Measurements from ENCODE around the gene DEDD.

Gene DEDD

DNA sequence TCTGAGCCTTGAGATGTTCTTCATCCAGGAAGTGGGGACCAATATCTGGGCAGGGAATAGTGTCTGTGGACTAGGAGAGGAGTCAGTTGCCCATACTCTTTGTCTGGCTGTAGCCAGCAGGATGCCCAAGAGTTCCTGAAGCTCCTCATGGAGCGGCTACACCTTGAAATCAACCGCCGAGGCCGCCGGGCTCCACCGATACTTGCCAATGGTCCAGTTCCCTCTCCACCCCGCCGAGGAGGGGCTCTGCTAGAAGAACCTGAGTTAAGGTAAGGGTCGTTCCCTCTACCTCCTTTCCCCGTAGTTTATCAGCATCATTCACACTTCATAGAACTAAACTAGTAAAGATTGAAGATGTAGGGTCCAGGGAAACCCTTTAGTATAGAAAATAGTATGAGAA is 30.3 kb upstream of the DEDD start:
- no peak for DNase-seq

DNA sequence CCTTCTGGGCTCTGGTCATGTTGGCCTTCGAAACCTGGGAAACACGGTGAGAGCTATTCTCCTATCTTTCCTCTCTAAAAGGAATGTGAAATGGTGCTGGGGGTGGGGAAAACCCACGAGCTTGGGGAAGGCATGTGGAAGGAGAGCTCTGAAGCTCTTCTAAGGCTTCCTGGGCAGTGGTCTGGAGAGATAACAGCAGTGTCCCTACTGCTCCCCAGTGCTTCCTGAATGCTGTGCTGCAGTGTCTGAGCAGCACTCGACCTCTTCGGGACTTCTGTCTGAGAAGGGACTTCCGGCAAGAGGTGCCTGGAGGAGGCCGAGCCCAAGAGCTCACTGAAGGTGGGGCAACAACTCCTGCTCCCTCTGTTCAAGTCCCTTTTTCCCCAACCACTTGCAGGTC is 29.6 kb upstream of the DEDD start:
- no peak for DNase-seq

DNA sequence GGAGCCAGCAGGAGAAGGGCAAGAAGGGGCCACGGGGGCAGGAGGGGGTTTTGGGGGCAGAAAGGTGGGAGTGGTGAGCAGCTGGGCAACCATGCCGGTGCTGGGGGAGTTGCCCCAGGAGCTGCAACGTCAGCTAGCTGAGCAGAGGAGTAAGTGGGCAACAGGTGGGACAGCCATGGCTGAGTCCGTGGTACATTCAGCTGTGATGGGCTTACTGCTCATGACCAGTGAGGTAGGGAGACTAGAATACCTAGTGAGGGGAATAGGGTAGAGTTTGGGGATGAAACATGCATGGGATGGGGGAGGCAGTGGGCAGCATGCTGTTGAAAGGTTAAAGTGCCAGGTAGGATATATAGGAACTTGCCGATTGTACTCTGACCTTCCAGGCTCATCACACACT is 29.2 kb upstream of the DEDD start:
- no peak for DNase-seq

DNA sequence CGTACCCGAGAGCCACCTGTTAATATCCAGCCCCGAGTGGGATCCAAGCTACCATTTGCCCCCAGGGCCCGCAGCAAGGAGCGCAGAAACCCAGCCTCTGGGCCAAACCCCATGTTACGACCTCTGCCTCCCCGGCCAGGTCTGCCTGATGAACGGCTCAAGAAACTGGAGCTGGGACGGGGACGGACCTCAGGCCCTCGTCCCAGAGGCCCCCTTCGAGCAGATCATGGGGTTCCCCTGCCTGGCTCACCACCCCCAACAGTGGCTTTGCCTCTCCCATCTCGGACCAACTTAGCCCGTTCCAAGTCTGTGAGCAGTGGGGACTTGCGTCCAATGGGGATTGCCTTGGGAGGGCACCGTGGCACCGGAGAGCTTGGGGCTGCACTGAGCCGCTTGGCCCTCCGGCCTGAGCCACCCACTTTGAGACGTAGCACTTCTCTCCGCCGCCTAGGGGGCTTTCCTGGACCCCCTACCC is 28.2 kb upstream of the DEDD start:
- no peak for DNase-seq

DNA sequence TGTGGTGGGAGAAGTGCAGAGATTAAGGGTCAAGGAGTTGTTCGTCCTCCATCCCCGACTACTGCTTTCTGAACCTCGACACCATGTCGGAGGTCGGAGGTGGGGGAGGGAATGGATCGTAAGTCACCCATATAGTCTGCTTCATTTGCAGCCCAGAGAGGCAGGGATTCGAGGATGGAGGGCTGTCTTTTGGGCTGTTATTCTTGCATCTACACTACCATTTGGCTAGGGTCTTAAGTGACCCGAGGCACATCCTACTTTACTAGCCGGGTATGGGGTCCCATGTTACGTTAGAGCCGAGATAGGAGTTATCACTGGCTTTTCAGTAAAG is 27.4 kb upstream of the DEDD start:
- no peak for DNase-seq

DNA sequence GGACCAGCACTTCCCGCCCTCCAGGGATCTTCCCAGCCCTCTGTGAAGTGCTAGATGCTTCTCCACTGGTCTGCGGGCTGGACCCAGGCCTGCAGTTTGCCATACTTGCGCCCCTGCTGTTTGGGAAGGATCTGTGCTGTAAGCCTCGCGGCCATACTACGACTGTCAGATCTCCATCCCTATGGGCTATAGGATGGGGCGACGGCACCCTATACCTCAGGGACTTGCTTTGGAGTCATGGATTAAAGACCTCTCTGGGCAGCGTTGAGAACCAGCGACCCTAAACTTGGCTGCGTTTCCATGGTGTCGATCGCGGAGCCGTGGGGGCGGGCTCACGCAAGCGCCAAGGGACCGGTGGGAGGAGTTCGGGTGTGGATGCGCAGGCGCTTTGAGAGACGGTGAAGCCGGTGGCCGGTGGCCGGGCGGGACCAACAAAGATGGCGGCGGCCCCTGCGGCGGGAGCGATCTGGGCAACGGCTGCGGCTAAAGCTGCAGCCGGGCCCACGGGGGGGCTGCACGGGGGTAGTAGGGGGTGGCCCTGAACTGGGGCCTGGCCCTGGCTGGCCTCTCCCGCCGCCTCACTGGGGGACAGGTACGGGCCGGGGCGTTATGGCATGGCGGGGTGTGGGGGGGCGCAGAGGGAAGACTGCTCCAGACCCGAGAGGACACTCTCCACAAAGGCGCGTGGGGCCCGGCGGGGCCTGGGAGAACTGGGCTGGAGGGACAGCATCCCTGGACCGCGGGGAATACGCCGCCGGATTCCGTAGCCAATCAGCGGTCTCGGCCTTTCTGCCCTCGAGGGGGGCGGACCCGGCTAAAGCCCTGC is 26.8 kb upstream of the DEDD start, which contains the start of gene USP21:
USP21 (plus strand) TSS at position 414 of the 826 bp plus-strand sequence. CDS start 1,141 bp downstream, outside the sequence.
- DNase-seq, result peak; percentile 82 to 93

DNA sequence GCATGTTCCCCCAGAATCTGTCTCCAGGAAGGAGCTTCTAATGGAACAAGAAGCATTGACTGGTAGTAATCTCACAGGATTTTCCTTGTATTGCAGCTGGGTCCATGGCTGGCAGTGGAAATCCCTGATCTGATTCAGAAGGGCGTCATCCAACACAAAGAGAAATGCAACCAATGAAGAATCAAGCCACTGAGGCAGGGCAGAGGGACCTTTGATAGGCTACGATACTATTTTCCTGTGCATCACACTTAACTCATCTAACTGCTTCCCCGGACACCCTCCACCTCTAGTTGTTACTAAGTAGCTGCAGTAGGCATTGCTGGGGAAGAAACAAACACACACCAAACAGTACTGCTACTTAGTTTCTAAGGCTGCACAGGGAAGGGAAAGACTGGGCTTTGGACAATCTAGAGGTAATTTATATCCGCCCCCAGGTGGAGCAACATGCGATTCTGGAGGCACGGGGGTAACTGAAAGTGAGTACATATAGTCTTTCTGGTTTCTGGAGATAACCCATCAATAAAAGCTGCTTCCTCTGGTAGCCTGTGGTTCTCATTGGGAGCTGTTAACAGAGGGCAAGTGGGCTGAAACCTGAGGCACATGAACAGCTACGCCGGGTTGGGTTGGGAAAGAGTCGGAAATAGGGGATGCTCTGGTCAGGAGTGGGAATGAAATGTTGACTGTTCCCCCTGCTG is 26.0 kb upstream of the DEDD start:
- no peak for DNase-seq

DNA sequence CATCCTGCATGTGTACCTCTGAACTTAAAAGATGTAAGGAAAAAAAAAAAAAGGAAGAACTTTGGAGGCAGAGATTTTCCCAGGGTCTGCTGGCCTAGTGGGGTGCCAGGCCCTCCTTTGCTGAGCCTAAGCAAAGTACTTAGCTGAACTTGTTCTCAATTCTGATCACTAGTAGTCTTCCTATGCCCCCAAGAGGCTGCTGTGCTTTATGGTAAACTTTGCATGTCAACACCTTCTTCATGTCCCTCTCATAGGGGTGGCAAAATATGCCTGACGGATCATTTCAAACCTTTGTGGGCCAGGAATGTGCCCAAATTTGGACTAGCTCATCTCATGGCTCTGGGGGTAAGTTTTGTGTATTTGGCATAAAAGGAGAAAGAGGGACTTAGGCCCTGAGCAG is 25.4 kb upstream of the DEDD start:
- DNase-seq, result no peak

DNA sequence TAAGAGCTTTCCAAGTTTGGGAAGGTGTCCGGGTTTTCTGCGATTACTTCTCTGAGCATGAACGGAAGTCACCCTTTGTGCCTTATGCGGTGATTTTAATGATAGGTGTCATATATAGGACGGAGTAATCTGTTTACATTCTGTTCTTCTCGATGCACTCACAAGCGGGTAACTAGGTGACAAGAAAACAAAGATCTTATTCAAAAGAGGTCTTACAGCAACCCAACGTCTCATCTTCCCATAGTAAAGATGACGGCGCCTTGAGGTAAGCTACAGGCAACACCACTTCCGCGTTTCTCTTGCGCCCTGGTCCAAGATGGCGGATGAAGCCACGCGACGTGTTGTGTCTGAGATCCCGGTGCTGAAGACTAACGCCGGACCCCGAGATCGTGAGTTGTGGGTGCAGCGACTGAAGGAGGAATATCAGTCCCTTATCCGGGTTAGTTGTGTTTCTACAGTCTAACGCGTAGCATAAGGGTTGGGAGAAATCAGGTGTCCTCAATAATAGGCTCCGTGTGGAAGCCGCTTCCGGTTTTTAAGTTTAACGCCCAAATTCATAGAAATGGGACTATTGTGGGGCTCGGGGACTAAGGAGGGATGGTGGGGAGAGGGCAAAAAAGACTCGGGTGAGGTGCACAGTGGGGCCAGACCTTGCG is 21.3 kb upstream of the DEDD start, which contains the start of gene UFC1:
UFC1 (plus strand) TSS at position 297 of the 656 bp plus-strand sequence; CDS start at position 317, 20 bp downstream.
- peak; percentile 81 to 83 for DNase-seq

DNA sequence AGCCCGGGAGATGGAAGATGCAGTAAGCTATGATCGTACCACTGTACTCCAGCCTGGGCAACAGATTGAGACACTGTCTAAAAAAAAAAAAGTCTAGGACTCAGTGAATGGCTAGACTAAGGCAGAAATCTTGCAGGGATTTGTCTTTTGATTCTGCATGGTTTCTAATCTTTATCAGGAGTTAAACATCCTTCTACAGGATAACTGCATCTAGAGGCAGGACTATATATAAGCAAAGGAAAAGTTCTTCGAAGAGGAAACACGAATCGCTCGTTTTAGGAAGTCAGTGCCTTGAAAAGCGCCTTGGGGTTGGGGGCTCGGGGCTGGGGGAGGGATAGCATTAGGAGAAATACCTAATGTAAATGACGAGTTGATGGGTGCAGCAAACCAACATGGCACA is 20.7 kb upstream of the DEDD start:
- DNase-seq, result no peak

DNA sequence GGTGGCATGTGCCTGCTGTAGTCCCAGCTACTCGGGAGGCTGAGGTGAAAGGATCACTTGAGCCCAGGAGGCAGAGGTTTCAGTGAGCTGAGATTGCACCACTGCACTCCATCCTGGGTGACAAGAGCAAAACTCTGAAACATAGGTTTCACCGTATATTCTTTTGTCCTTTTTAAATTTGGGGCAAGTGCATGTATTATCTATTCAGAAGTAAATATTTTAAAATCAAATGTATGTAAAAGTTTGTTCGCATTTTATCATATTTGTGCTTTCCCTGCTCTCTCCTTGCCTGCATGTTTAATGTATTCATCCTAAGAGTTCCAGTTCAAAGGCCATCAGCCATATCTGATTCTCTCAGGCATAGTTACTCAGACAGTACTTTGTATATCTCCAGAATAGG is 13.4 kb upstream of the DEDD start:
- DNase-seq, result no peak

DNA sequence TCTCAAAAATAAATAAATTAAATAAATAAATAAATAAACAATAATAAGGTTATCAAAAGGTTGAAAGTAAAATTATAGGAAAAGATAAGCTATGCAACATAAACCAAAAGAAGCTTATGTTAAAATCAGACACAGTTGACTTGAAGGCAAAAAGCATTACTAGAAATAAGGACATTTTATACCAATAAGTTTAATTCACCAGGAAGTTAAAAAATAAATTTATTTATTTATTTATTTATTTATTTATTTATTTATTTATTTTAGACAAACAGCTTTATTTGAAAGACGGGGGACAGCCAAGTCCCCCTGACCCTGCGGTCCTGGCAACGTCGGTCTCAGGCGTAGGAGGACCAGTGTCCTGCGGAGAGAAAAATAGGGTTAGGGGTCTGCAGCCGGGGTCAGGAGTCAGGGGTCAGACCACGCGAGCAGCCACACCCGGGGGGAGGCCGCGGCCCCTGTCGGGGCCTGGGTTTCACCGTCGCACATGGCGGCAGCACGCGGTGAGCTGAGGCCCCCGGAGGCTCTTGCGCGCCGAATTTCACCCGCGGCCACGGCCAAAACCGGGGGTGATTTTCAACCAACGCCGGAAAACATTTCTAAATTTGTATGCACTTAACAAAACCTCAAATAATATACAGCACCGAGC is 8.4 kb upstream of the DEDD start:
- DNase-seq, result no peak

DNA sequence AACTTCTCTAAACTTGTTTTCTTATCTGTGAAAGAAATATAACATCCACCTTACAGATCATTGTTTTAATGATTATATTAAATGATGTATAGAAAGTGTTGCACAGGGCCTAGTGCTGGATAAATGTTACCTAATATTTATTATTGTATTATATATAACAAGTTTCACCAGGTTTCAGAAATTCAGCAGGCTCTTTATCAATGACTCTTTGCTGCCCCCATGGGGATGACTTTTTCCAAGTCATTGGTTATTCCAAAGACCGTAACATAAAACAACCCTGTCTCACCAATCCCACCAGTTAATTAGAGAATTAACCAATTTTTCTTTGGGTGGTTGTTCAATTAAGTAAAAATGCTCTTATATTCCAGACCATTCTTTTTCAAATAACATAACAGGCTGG is 7.3 kb upstream of the DEDD start:
- DNase-seq, result peak in 1 of 2 donors; percentile 87

DNA sequence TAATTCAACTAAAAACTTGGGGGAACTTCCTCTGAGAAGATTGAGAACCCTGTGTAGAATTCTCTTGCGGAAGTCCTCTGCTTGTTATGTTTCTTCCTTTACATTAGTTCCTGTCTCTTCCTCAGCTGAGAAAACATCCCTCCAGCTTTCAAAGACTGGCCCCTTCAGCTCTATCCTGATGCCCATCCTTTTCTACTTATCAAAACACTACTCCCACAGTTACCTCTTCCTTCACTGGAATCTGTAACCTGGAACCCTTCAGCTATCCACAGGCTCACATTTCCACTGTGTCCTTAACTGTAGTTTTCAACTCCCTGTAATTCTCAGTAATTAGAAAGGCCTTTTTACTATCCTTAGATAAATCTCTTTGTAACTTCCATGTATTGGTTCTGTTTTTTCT is 6.0 kb upstream of the DEDD start:
- no peak for DNase-seq

DNA sequence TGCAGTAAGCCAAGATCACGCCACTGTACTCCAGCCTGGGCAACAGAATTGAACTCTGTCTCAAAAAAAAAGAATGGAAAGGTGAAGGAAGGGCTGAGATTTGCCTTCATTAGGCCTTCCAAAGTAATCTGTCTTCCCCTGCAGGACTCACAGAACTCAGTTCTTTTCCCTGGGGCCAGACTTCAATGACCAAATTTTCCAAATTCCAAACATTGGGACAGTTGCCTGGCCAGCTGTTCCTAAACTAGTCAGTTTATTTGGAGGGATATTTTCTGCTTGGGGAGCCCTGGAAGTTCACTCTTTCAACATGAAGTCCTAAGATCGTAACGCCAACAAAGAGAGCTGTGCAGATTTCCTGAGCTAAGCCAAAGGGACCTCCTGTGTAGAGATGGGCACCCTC is 5.4 kb upstream of the DEDD start:
- no peak for DNase-seq

DNA sequence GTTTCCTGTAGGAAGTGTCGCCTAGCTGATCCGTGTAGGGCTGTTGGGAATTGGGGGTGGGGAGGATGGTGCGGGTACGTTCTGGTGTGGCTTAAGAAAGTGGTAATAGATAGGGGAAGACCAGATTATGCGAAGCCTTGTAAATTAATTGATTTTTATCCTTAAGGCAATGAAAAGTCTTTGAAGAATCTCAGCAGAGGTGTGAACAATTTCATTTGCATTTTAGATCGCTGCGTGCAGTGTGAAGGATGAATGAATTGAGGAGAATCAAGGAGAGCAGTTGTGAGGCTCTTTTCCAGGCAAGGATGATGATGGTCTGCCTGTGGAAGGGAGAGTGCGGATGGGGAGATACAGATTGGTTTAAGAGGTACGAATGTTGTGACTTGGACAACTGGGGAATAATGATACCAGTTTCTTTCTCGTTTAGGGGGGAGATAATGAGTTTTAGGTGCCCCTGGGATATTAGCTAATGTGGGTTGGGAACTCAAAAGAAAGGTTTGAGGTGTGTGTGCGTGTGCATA is 813 bp upstream of the DEDD start:
- no peak for DNase-seq

DNA sequence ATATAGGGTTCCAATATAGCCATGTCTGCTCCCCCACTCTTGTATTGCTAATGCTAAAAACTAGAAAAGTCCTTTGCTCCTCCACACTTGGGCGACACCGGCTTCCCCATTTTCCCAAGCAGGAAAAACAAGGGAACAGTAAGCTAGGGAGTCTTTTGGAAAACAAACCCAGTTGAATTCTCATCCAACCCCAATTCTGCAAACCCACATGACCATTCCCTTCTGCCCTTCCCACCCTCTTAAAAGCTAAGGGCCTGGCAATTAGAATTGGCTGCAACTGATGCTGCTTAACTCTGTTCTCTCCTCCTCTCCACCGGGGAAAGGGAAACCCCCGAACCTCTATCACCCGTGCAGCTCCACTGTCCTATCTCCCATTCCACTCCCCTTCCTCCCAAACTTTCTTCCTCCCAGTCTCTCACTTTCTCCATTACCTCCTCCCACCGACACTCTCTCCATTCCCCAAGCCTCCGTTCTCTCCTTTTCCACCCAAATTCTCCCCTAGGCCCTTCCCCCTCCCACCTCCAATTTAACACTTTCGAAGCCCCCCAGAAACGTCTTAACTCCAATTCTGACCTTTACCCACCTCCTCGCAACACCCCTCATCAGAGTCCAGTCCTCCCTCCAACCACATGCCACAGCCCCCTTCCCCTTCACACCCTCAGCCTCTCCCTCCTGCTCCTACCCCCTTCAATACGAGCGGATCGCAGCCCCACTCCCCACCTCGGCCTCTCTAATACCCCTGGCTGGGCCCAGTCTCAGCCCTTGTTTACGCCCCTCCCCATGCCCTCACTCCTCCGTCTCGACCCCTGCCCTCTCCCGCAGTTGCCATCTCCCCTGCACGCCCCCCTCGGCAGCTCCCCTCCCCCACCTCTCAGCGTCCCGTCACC is 701 bp downstream of the DEDD start:
- DNase-seq, result no peak

DNA sequence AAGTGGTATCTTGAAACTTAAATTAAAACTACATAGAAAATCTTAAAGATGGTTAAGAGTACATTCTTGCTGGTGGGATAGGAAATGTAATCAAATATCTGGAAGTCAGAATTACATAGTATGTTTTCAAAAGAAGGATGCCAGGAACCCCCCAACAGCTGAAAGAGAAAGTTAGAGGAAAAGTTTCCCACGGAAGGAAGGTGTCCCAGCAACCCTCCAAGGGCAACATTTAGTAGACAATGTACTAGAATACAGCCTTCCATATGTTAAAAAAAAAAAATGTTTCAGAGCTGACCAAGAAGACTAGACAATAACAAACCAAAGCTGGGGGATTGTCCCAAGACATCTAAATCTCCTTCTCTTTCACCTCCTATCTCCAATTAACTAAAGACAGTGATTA is 2.2 kb downstream of the DEDD start:
- no peak for DNase-seq

DNA sequence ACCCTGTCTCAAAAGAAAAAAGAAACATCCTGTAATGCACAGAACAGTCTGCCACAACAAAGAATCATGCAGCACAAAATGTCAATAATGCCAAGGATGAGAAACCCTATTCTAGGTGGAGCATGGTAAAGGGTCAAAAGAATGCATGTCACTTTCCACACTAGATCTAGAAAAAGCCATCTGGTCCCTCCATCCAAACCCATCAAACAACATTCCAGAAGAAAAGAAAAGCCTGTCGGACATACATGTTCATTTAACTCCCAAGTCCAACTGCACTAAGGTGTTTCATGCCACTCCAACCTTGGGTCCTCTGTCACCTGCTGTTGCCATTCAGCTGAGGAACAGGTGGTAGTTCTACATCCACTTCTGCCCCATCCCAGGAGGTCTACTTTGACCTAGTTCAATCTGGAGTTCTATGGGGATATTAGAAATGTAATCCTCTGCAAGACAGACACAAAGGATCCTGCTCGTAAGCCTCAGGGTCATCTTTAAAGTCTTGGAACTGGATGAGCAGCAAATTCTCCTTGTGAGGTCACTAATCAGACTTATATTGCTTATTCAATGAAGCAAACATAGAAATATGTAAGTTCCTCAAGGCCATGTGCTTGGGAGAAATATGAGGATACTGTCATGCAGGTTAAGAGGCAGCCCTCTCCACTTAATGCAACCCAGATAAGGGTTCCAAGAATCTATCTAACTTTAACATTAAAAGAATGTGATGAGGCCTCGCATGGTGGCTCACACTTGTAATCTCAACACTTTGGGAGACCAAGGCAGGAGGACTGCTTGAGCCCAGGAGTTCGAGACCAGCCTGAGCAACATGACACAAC is 3.7 kb downstream of the DEDD start:
- no peak for DNase-seq

DNA sequence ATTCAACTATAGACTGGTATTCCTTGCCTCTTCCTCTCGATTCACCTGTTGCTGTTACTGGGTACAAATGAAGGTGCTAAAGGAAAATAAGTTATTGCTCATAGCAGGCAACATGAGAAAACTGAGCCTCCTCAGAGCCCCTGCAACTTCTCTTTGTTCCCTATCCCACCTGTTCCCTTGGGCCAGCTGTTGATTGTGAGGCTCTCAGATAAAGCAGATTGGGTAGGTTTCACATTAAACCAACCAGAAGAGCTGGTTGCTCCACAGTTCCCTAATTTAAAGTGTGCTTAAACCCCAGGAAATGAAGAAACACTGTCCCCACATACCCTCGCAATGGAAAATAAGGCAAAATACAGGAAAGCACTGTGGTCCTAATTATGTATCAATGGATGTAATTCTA is 4.8 kb downstream of the DEDD start:
- DNase-seq, result peak in 1 of 2 donors; percentile 21

DNA sequence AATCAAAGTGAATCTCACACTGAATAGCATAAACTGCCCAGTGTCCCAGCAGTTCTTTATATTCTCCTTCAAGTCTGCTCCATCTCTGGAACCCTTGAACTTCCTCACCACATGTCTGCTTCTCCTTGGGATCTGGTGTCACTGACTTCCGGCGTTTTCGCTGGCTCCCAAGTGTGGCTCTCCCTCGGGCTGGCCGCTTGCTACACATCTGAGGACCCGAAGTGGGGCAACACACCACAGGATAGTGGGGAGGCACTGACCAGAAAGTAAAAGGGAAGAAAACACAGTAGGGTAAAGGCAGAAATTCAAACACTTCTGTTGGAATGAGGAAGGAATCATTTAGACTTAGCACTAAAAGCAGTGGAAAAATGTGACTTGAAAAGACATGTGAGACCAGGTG is 9.5 kb downstream of the DEDD start:
- DNase-seq, result no peak

Measured in inflammatory macrophage treated with lipopolysaccharide for 1 hour (primary cell).